GM23338 (cell line): ENCODE measurements around the gene ZNF837. TPM values are rescaled to one million over a fixed set of nuclear protein-coding genes. Genes with fewer than 3 reads are reported as not detected.
"Not testable (repeated sequence)": the region's sequence is repeated elsewhere in the genome, so short reads cannot be mapped to it uniquely, and the experiment has no call there.

Experiments
- ATAC-seq: fragments of 200-7000 bp; cut with Tn5 transposase; 3 replicates; pipeline ENCODE4 v1.9.1; 2020
- DNase-seq: peaks from one replicate; pipeline ENCODE4 v3.0.0-alpha.2; 2015; ENCODE audit warnings: low spot score
- H2AFZ ChIP-seq: fragments of 200-600 bp; sonication (generic); 2 replicates; pipeline ENCODE4 v1.8.0; 2016; ENCODE audit warnings: antibody characterized with exemption, mild to moderate bottlenecking, moderate library complexity
- H3F3A ChIP-seq: fragments of 200-600 bp; sonication (generic); replicated peaks from 2 replicates; pipeline ENCODE4 v1.8.0; 2017; ENCODE audit warnings: antibody characterized with exemption, mixed run types, low read depth
- H3K27ac ChIP-seq: fragments of 200-600 bp; sonication (generic); 2 replicates; pipeline ENCODE4 v1.6.1; 2016; ENCODE audit warnings: low read depth
- H3K27me3 ChIP-seq: fragments of 200-600 bp; sonication (generic); 2 replicates; pipeline ENCODE4 v1.8.0; 2016; ENCODE audit warnings: mild to moderate bottlenecking, mixed run types, moderate library complexity; ENCODE audit not compliant: insufficient read depth
- H3K36me3 ChIP-seq: fragments of 200-600 bp; sonication (generic); 2 replicates; pipeline ENCODE4 v1.8.0; 2016; ENCODE audit warnings: mild to moderate bottlenecking; ENCODE audit not compliant: insufficient read depth
- H3K4me1 ChIP-seq: fragments of 200-600 bp; sonication (generic); 2 replicates; pipeline ENCODE4 v1.8.0; 2016; ENCODE audit warnings: mild to moderate bottlenecking, moderate library complexity; ENCODE audit not compliant: insufficient read depth
- H3K4me2 ChIP-seq: fragments of 200-600 bp; sonication (generic); 2 replicates; pipeline ENCODE4 v1.7.1; 2017; ENCODE audit warnings: mixed run types
- H3K4me3 ChIP-seq: fragments of 200-600 bp; sonication (generic); 2 replicates; pipeline ENCODE4 v1.6.1; 2016; ENCODE audit warnings: mixed run types
- H3K79me2 ChIP-seq: fragments of 200-600 bp; sonication (generic); replicated peaks from 2 replicates; pipeline ENCODE4 v1.8.0; 2017; ENCODE audit warnings: mild to moderate bottlenecking; ENCODE audit not compliant: insufficient read depth
- H3K9me2 ChIP-seq: fragments of 200-600 bp; sonication (generic); 2 replicates; pipeline ENCODE4 v1.8.0; 2017; ENCODE audit not compliant: insufficient read depth
- H4K20me1 ChIP-seq: fragments of 200-600 bp; sonication (generic); replicated peaks from 2 replicates; pipeline ENCODE4 v1.8.0; 2017; ENCODE audit warnings: mild to moderate bottlenecking; ENCODE audit not compliant: insufficient read depth
- H3K27ac Mint-ChIP-seq: 2 replicates; pipeline ENCODE4 v1.8.0; 2020; ENCODE audit warnings: inconsistent platforms, mild to moderate bottlenecking, moderate library complexity, mixed read lengths
- H3K27me3 Mint-ChIP-seq: 3 replicates; pipeline ENCODE4 v1.8.0; 2022; ENCODE audit warnings: low read depth, mild to moderate bottlenecking, moderate library complexity, mixed read lengths, inconsistent platforms; ENCODE audit not compliant: insufficient read depth, poor library complexity
- H3K36me3 Mint-ChIP-seq: 3 replicates; pipeline ENCODE4 v1.8.0; 2021; ENCODE audit warnings: low read depth, mild to moderate bottlenecking, inconsistent platforms, moderate library complexity, mixed read lengths
- H3K4me1 Mint-ChIP-seq: 3 replicates; pipeline ENCODE4 v1.8.0; 2020; ENCODE audit warnings: mild to moderate bottlenecking, inconsistent platforms, mixed read lengths
- H3K4me3 Mint-ChIP-seq: 3 replicates; pipeline ENCODE4 v1.8.0; 2021; ENCODE audit warnings: moderate library complexity, mild to moderate bottlenecking, inconsistent platforms, mixed read lengths
- H3K9me3 Mint-ChIP-seq: 3 replicates; pipeline ENCODE4 v1.8.0; 2020; ENCODE audit warnings: moderate library complexity, mild to moderate bottlenecking, inconsistent platforms, mixed read lengths
- CREB1 ChIP-seq: fragments of 250-450 bp; sonication (Bioruptor Pico); IDR thresholded peaks from 2 replicates; pipeline ENCODE4 v1.5.0; 2020; ENCODE audit warnings: low read depth, mild to moderate bottlenecking, moderate library complexity
- ZNF114 ChIP-seq: fragments of 250-450 bp; sonication (Bioruptor Pico); IDR thresholded peaks from 2 replicates; pipeline ENCODE4 v1.5.0; 2020; ENCODE audit warnings: mild to moderate bottlenecking, moderate library complexity
- polyA plus RNA-seq: library from polyadenylated mRNA; unstranded; fragments of >200 nt; fragmentation: Nextera tagmentation; extraction: Ambion mirVana; gene quantifications from 2 replicates; pipeline ENCODE4 v1.2.1, GENCODE V29; 2016
- total RNA-seq: library from RNA; depleted of rRNA; stranded (reverse); fragments of >200 nt; shearing (Covaris generic); gene quantifications from 2 replicates; pipeline ENCODE4 v1.2.3, GENCODE V29; 2014
- TF ChIP-seq, protein P1 (sequence below), 2 experiments: fragments of 200-600 bp in 1 of 2; sonication (generic) in 1 of 2; conservative IDR thresholded peaks; 2 replicates each; pipeline versions ENCODE4 v1.5.1 to v1.6.1; 2016 to 2017; ENCODE audit warnings: antibody characterized with exemption in 2 of 2, low read depth in 2 of 2, mild to moderate bottlenecking in 2 of 2, moderate library complexity in 1 of 2

ZNF837 gene
- total and polyA plus RNA-seq, 2 experiments from 2014 or later, result 3.1 to 11.0 TPM

DNA sequence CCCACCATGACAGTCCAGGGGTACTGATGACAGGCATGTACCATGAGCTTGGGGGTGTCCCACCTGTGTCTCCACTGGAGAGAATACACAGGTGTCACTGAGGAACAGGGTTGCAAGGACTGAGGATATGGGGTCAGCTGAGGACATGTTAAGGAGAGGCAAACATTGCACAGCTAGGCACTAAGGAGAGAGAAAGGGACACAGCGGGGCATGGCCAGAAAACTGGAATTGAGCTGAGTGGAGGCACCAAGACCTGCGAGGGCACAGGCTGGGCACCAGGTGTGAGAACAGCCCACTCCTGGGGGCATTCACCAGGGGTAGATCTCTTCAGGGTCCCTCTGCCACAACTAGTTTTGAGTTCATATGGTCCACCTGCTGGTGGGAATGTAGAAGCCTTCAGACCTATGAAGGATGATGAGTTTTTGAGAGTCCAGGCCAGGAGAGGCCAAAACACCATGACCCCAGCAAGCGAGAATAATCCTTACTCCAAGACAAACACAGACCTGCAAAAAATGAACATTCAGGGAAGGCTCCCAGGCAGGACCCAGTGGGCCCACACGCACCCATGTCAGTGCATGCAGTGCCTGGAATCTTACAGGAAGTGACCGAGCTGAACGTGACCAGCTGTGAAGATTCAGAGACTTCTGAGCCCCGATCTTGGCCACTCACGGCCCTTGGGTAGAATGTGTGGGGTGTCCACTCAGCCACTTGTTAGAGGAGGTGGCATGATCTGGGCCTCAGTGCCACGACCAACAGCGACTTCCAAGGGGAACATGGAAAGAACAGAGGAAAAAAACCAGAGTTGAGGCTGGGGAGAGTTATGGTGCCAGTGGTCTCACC, 26.2 kb upstream of the ZNF837 start:
- peaks cover 17% of the 10 kb centered on the region for H3K4me1 Mint-ChIP-seq
- Histone ChIP-seq H2AFZ (no peak overlapping the region), H3K27ac (no peak overlapping the region), H3F3A (peaks cover 8% of the 10 kb centered on the region; the same call in 1 of the 2 replicates), H3K4me3 (peak overlapping the region; percentile 94), H3K36me3 (no peaks in the 10 kb centered on the region), H3K9me2 (0 out of 2 replicates have a peak, but pooled peaks cover 5% of the 10 kb centered on the region), H3K4me2 (peak overlapping the region; percentile 98), H4K20me1 (no peaks in the 10 kb centered on the region), H3K4me1 (no peaks in the 10 kb centered on the region), H3K79me2 (no peaks in the 10 kb centered on the region), H3K27me3 (0 out of 2 replicates have a peak, but pooled peaks cover 7% of the 10 kb centered on the region)
- peaks cover 13% of the 10 kb centered on the region for H3K9me3 Mint-ChIP-seq
- H3K4me3 Mint-ChIP-seq, result peak overlapping the region; percentile 94
- ATAC-seq, result peak; percentile 4; the same call in 2 of the 3 replicates
- TF ChIP-seq ZNF114 (CRISPR knock-in tag), result no peak
- TF ChIP-seq, protein P1, sequence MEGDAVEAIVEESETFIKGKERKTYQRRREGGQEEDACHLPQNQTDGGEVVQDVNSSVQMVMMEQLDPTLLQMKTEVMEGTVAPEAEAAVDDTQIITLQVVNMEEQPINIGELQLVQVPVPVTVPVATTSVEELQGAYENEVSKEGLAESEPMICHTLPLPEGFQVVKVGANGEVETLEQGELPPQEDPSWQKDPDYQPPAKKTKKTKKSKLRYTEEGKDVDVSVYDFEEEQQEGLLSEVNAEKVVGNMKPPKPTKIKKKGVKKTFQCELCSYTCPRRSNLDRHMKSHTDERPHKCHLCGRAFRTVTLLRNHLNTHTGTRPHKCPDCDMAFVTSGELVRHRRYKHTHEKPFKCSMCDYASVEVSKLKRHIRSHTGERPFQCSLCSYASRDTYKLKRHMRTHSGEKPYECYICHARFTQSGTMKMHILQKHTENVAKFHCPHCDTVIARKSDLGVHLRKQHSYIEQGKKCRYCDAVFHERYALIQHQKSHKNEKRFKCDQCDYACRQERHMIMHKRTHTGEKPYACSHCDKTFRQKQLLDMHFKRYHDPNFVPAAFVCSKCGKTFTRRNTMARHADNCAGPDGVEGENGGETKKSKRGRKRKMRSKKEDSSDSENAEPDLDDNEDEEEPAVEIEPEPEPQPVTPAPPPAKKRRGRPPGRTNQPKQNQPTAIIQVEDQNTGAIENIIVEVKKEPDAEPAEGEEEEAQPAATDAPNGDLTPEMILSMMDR (conservative IDR thresholded peaks at IDR 0.05; ENCODE audit: low read depth in 2 of 2), result peak; percentile 44 to 46
- H3K27me3 Mint-ChIP-seq, result peaks cover 15% of the 10 kb centered on the region
- peak overlapping the region; percentile 38; the same call in 1 of the 2 replicates for H3K27ac Mint-ChIP-seq
- H3K36me3 Mint-ChIP-seq, result peaks cover 12% of the 10 kb centered on the region
- peak; percentile 52 for DNase-seq

DNA sequence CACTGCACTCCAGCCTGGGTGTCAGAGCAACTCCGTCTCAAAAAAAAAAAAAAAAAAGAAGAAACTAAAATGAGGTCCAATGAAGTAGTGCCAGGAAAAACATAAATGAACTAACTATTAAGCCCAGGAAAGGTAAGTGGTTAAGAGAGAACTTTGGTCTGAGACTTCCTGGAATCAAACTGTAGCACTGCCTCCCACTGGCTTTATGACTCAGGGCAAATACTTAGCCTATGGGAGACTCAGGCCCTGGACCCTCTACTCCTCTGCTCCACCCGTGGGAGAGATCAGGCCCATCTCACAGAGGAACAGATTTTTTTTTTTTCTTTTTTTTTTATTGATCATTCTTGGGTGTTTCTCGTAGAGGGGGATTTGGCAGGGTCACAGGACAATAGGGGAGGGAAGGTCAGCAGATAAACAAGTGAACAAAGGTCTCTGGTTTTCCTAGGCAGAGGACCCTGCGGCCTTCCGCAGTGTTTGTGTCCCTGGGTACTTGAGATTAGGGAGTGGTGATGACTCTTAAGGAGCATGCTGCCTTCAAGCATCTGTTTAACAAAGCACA, 23.2 kb upstream of the ZNF837 start:
- Mint-ChIP-seq H3K36me3 (peaks cover 12% of the 10 kb centered on the region), H3K27me3 (peaks cover 26% of the 10 kb centered on the region), H3K4me1 (peaks cover 21% of the 10 kb centered on the region), H3K9me3 (peaks cover 13% of the 10 kb centered on the region)
- not testable (repeated sequence) for H3K27me3 ChIP-seq, H3K27ac ChIP-seq, H3K36me3 ChIP-seq, H3K4me3 Mint-ChIP-seq, H3F3A ChIP-seq, H3K4me2 ChIP-seq, H2AFZ ChIP-seq, ATAC-seq, H4K20me1 ChIP-seq, H3K9me2 ChIP-seq, H3K4me3 ChIP-seq, H3K27ac Mint-ChIP-seq, H3K79me2 ChIP-seq, DNase-seq, H3K4me1 ChIP-seq

DNA sequence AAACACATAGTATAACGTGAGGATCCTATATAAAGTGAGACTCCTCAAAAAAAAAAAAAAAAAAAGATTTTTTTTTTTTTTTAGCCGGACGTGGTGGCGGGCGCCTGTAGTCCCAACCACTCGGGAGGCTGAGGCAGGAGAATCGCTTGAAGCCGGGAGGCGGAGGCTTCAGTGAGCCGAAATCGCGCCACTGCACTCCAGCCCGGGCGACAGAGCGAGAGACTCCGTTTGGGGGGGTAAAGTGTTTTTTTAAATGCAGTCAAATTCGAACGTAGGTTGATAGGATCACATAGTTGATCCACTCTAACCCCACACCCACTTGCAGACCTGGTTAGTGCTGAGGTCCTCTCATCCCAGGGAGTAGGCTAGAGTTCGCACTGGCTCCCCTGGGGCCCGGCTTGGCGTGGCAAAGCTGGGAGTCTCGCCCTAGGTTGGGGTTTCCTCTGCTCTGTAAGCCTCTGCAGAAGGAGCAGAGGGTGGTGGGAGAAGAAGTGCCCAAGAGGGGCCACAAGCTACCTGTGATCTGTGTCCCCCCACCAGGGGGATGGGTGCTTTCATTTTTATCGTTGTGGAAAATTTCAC, 21.1 kb upstream of the ZNF837 start:
- Histone ChIP-seq H3K4me1 (peaks cover 5% of the 10 kb centered on the region; the same call in 1 of the 2 replicates), H3F3A (peaks cover 8% of the 10 kb centered on the region), H3K27me3 (peaks cover 17% of the 10 kb centered on the region), H3K9me2 (0 out of 2 replicates have a peak, but pooled peaks cover 5% of the 10 kb centered on the region), H3K36me3 (no peaks in the 10 kb centered on the region), H4K20me1 (no peaks in the 10 kb centered on the region), H3K4me2 (peak overlapping the region; percentile 92), H3K27ac (no peak overlapping the region), H3K79me2 (no peaks in the 10 kb centered on the region), H3K4me3 (peak overlapping the region; percentile 83), H2AFZ (peak overlapping the region; percentile 57; the same call in 1 of the 2 replicates)
- Mint-ChIP-seq H3K27ac (no peak overlapping the region), H3K36me3 (peaks cover 12% of the 10 kb centered on the region), H3K4me3 (peak overlapping the region; percentile 91), H3K4me1 (peaks cover 12% of the 10 kb centered on the region), H3K27me3 (peaks cover 31% of the 10 kb centered on the region), H3K9me3 (peaks cover 11% of the 10 kb centered on the region)
- ATAC-seq (no peak), DNase-seq (no peak)
- TF ChIP-seq CREB1 (CRISPR knock-in tag), result no peak
